ENCODE results near the gene TTC31.

DNA sequence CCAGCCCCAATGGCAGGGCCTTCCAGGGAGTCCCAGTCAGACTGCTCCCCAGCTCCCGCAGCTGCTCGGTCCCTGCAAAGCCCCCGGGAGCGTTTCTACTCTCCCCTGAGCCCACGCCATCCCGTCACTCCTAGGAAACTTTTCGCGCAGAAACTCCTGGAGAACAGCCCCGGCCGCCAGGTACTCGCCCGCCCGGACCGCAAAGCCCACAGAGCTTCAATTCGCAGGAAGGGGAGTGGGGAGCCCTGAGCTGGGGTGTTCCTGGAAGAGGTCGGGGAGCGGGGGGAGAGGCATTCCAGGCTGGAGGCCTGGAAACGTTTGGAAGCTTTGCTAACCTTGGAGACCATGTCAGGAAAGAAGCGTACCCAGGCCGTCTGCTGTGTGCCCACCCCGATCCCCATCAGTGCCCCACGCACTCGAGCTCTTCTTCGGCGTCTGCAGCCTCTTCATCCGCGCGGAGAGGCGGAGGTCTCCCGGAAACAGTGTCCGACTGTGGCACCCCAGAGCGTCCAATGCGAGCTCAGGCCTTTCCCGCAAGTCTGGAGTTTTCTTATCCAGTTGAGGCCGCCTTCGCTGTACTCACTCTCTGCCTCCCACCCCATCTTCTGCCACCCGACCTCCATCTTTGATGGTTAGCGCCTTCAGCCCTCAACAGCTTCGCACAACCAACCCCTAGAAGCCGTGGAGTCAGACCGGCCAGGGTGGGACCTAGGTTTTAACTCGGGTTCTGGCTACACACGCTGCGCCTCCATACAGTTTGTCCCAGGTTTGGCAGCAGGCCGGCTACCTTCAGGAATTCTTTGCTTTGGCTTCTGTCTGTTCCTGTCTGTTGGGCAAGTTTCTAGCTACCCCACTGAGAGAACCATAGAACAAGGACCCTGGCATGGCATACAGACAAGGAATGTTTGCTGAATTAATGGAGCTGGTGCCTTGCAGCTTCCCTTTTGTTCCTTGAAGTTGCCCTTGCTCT lies 20.9 kb downstream of the TTC31 start:
- TF ChIP-seq, protein P1, sequence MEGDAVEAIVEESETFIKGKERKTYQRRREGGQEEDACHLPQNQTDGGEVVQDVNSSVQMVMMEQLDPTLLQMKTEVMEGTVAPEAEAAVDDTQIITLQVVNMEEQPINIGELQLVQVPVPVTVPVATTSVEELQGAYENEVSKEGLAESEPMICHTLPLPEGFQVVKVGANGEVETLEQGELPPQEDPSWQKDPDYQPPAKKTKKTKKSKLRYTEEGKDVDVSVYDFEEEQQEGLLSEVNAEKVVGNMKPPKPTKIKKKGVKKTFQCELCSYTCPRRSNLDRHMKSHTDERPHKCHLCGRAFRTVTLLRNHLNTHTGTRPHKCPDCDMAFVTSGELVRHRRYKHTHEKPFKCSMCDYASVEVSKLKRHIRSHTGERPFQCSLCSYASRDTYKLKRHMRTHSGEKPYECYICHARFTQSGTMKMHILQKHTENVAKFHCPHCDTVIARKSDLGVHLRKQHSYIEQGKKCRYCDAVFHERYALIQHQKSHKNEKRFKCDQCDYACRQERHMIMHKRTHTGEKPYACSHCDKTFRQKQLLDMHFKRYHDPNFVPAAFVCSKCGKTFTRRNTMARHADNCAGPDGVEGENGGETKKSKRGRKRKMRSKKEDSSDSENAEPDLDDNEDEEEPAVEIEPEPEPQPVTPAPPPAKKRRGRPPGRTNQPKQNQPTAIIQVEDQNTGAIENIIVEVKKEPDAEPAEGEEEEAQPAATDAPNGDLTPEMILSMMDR (IDR thresholded peaks at IDR 0.05) = no peak
- TF ChIP-seq POLR2A (IDR thresholded peaks at IDR 0.05) = no peak

Measured in vagina (tissue), 2 donors.